H1 (cell line): ENCODE data around the gene PPP1R3E. TPM values are rescaled to one million over a fixed set of nuclear protein-coding genes. Genes with fewer than 3 reads are reported as not detected.
A peak's percentile ranks its signal among the peaks of the same experiment; 100 is the strongest.

ENCODE experiments used
- CTCF ChIA-PET: fragments of 300-600 bp; sonication (Branson Sonifier 250); formaldehyde crosslinking; loops from one replicate; lab custom pipeline; 2021; ENCODE audit not compliant: partially characterized antibody; lab: Charles Lee
- POLR2A ChIA-PET: fragments of 300-600 bp; sonication (Branson Sonifier 250); formaldehyde crosslinking; loops from one replicate; lab custom pipeline; 2021; ENCODE audit warnings: inconsistent platforms; ENCODE audit not compliant: partially characterized antibody; lab: Charles Lee
- DNase-seq, 2 experiments: peaks; one replicate each; pipeline versions ENCODE4 v3.0.0 to v3.0.0-alpha.2; 2010 to 2022; ENCODE audit warnings: low spot score in 2 of 2, low read depth in 1 of 2, mixed read lengths in 1 of 2
- FAIRE-seq: peaks from 2 replicates; lab custom pipeline; 2011; peaks lifted over from hg19 to GRCh38; lab: Jason Lieb, UNC
- H2AFZ ChIP-seq: 2 replicates; pipeline ENCODE4 v1.8.1; 2012; ENCODE audit warnings: low read length, inconsistent platforms
- H2AK5ac ChIP-seq: 2 replicates; pipeline ENCODE4 v1.6.1; 2013; ENCODE audit warnings: low read depth, low read length
- H2BK120ac ChIP-seq: replicated peaks from 2 replicates; pipeline ENCODE3; 2013; ENCODE audit warnings: low read depth, low read length, inconsistent platforms
- H2BK12ac ChIP-seq: 2 replicates; pipeline ENCODE4 v1.6.1; 2013; ENCODE audit warnings: low read depth, low read length
- H2BK15ac ChIP-seq: 2 replicates; pipeline ENCODE4 v1.6.1; 2013; ENCODE audit warnings: low read length
- H2BK20ac ChIP-seq: 2 replicates; pipeline ENCODE4 v1.6.1; 2013; ENCODE audit warnings: low read length
- H2BK5ac ChIP-seq: 2 replicates; pipeline ENCODE4 v1.6.1; 2013; ENCODE audit warnings: low read depth, low read length
- H3K14ac ChIP-seq: 2 replicates; pipeline ENCODE4 v1.6.1; 2013; ENCODE audit warnings: inconsistent platforms; ENCODE audit not compliant: insufficient read length
- H3K18ac ChIP-seq: 2 replicates; pipeline ENCODE4 v1.6.1; 2013; ENCODE audit warnings: low read length; ENCODE audit errors: extremely low read depth
- H3K23ac ChIP-seq: 2 replicates; pipeline ENCODE4 v1.6.1; 2013; ENCODE audit warnings: inconsistent platforms; ENCODE audit not compliant: insufficient read length
- H3K23me2 ChIP-seq: 2 replicates; pipeline ENCODE4 v1.6.1; 2013; ENCODE audit warnings: low read depth, low read length
- H3K27ac ChIP-seq: 2 replicates; pipeline ENCODE4 v1.6.1; 2011; ENCODE audit warnings: low read depth, low read length, inconsistent platforms
- H3K27me3 ChIP-seq, 4 experiments: replicated peaks in 1 of 4; 1 replicate in 1 of 4; 2 replicates in 3 of 4; pipeline versions ENCODE4 v1.6.1 to v1.8.1; 2011 to 2013; ENCODE audit warnings: low read length in 3 of 4, mild to moderate bottlenecking in 3 of 4, inconsistent platforms in 2 of 4, mixed read lengths in 2 of 4, moderate library complexity in 1 of 4; ENCODE audit not compliant: control insufficient read depth in 3 of 4, insufficient read depth in 3 of 4; ENCODE audit errors: extremely low read depth in 1 of 4
- H3K36me3 ChIP-seq, 4 experiments: 2 replicates each; pipeline versions ENCODE4 v1.6.1 to v1.8.1; 2011 to 2013; ENCODE audit warnings: mild to moderate bottlenecking in 4 of 4, low read length in 3 of 4, moderate library complexity in 2 of 4, control low read depth in 1 of 4, inconsistent platforms in 1 of 4; ENCODE audit not compliant: insufficient read depth in 4 of 4, control insufficient read depth in 2 of 4
- H3K4ac ChIP-seq: replicated peaks from 2 replicates; pipeline ENCODE3; 2013; ENCODE audit warnings: low read length, low read depth, mixed read lengths, inconsistent platforms; ENCODE audit not compliant: insufficient read length
- H3K4me1 ChIP-seq, 4 experiments: replicated peaks in 1 of 4; 1 replicate in 1 of 4; 2 replicates in 3 of 4; pipeline versions ENCODE4 v1.6.1 to v1.8.1; 2011 to 2013; ENCODE audit warnings: low read length in 3 of 4, inconsistent platforms in 2 of 4, mixed read lengths in 1 of 4; ENCODE audit not compliant: insufficient read depth in 4 of 4, control insufficient read depth in 3 of 4
- H3K4me2 ChIP-seq, 2 experiments: 2 replicates each; pipeline versions ENCODE4 v1.6.1 to v1.8.1; 2011 to 2013; ENCODE audit warnings: low read depth in 2 of 2, low read length in 2 of 2, control low read depth in 1 of 2, inconsistent platforms in 1 of 2, mild to moderate bottlenecking in 1 of 2; ENCODE audit not compliant: insufficient read depth in 1 of 2
- H3K4me3 ChIP-seq, 4 experiments: fragments of 200-600, 300-600 bp in 1 of 4; sonication (generic), shearing (Covaris generic), sonication (Bioruptor Twin) in 1 of 4; 2 replicates each; pipeline versions ENCODE4 v1.5.1 to v1.8.1; 2011 to 2016; ENCODE audit warnings: low read length in 4 of 4, low read depth in 3 of 4, control low read depth in 2 of 4, inconsistent platforms in 2 of 4, mild to moderate bottlenecking in 2 of 4, mixed read lengths in 1 of 4, moderate library complexity in 1 of 4; ENCODE audit not compliant: insufficient read depth in 2 of 4; ENCODE audit errors: extremely low read depth in 1 of 4
- H3K56ac ChIP-seq: replicated peaks from 2 replicates; pipeline ENCODE3; 2013; ENCODE audit warnings: low read depth, mild to moderate bottlenecking, mixed read lengths, low read length, inconsistent platforms; ENCODE audit not compliant: insufficient read length
- H3K79me1 ChIP-seq: 2 replicates; pipeline ENCODE4 v1.6.1; 2013; ENCODE audit warnings: low read depth, low read length, control low read depth
- H3K79me2 ChIP-seq, 2 experiments: 2 replicates each; pipeline versions ENCODE4 v1.6.1 to v1.8.1; 2012 to 2013; ENCODE audit warnings: low read length in 2 of 2, mild to moderate bottlenecking in 2 of 2, inconsistent platforms in 1 of 2; ENCODE audit not compliant: insufficient read depth in 2 of 2, control insufficient read depth in 1 of 2
- H3K9ac ChIP-seq, 4 experiments: replicated peaks in 1 of 4; 1 replicate in 1 of 4; 2 replicates in 3 of 4; pipeline versions ENCODE4 v1.6.1 to v1.8.1; 2011 to 2013; ENCODE audit warnings: low read depth in 3 of 4, low read length in 3 of 4, control low read depth in 2 of 4, mild to moderate bottlenecking in 2 of 4, moderate library complexity in 2 of 4, inconsistent platforms in 1 of 4; ENCODE audit errors: extremely low read depth in 1 of 4
- H3K9me3 ChIP-seq, 2 experiments: 2 replicates each; pipeline versions ENCODE4 v1.6.1 to v1.8.1; 2012 to 2013; ENCODE audit warnings: mild to moderate bottlenecking in 2 of 2, moderate library complexity in 2 of 2, control low read depth in 1 of 2, inconsistent platforms in 1 of 2, low read depth in 1 of 2, low read length in 1 of 2, mixed read lengths in 1 of 2; ENCODE audit not compliant: insufficient read depth in 2 of 2
- H4K20me1 ChIP-seq, 2 experiments: replicated peaks in 1 of 2; 2 replicates each; pipeline versions ENCODE3 to v1.8.1; 2011 to 2013; ENCODE audit warnings: inconsistent platforms in 2 of 2, low read length in 2 of 2, mild to moderate bottlenecking in 1 of 2; ENCODE audit not compliant: insufficient read depth in 2 of 2, control insufficient read depth in 1 of 2
- H4K5ac ChIP-seq: 2 replicates; pipeline ENCODE4 v1.6.1; 2013; ENCODE audit warnings: low read length, low read depth, mixed read lengths, inconsistent platforms; ENCODE audit not compliant: insufficient read length
- H4K8ac ChIP-seq: 2 replicates; pipeline ENCODE4 v1.8.0; 2013; ENCODE audit warnings: mild to moderate bottlenecking, moderate library complexity, low read length, inconsistent platforms; ENCODE audit not compliant: insufficient read depth; ENCODE audit errors: extremely low read depth
- H4K91ac ChIP-seq: replicated peaks from 2 replicates; pipeline ENCODE3; 2013; ENCODE audit warnings: low read length, mixed read lengths, inconsistent platforms; ENCODE audit not compliant: insufficient read length
- CEBPB ChIP-seq: IDR thresholded peaks from 2 replicates; pipeline ENCODE4 v1.6.1; 2012; ENCODE audit warnings: low read depth, low read length
- CTBP2 ChIP-seq: IDR thresholded peaks from 2 replicates; pipeline ENCODE4 v1.7.0; 2011; ENCODE audit warnings: borderline replicate concordance, mild to moderate bottlenecking, moderate library complexity, mixed read lengths, low read length; ENCODE audit not compliant: insufficient read depth, insufficient read length
- HDAC2 ChIP-seq, 2 experiments: fragments of 300-600 bp in 1 of 2; sonication (generic) in 1 of 2; IDR thresholded peaks; 2 replicates each; pipeline ENCODE4 v1.6.1; 2011 to 2012; ENCODE audit warnings: low read depth in 2 of 2, low read length in 2 of 2, mild to moderate bottlenecking in 2 of 2, moderate library complexity in 2 of 2, borderline replicate concordance in 1 of 2, inconsistent platforms in 1 of 2
- PHF8 ChIP-seq: fragments of 200-600 bp; sonication (generic); conservative IDR thresholded peaks from 2 replicates; pipeline ENCODE4 v1.7.1; 2012; ENCODE audit warnings: low read depth, mild to moderate bottlenecking, inconsistent platforms, low read length, moderate library complexity
- POU5F1 ChIP-seq: IDR thresholded peaks from 2 replicates; pipeline ENCODE4 v1.6.1; 2011; ENCODE audit warnings: low read depth, mild to moderate bottlenecking, low read length, moderate library complexity
- WGBS, 2 experiments: shearing (Covaris generic) in 1 of 2; methylation state at CpG; one replicate each; pipeline versions ENCODE4 v1.1.6 to v1.1.7; 2013 to 2015; ENCODE audit warnings: low lambda C conversion rate in 2 of 2, mixed read lengths in 2 of 2, inconsistent platforms in 1 of 2, low coverage in 1 of 2, missing lambda C conversion rate in 1 of 2; ENCODE audit not compliant: insufficient replicate concordance in 2 of 2, insufficient coverage in 1 of 2, insufficient read length in 1 of 2; ENCODE audit errors: extremely low coverage in 1 of 2, missing lambda C conversion rate in 1 of 2; 5-methylcytosine and 5-hydroxymethylcytosine counted together
- polyA plus RNA-seq, 7 experiments: library from polyadenylated mRNA; depleted of rRNA in 3 of 7; stranded (reverse) in 5 of 7; unstranded in 2 of 7; fragments of >200 nt in 5 of 7; fragments of 200-250 nt in 2 of 7; gene quantifications; 1 replicate in 5 of 7; 2 replicates in 1 of 7; 4 replicates in 1 of 7; pipeline versions ENCODE4 v1.2.1 to v1.2.3, GENCODE V29; 2011 to 2013; ENCODE audit warnings: missing spikeins in 2 of 7, mixed read lengths in 2 of 7
- total RNA-seq: library from RNA; stranded (reverse); fragmentation: NEBNext Ultra II Directional; extraction: Animal tissue kit (Norgen Biotek cat#: 25700); gene quantifications from 2 replicates; pipeline ENCODE4 v1.2.1, GENCODE V29; 2021

Gene PPP1R3E
- total and polyA plus RNA-seq, 2 of the 8 experiments (the other 6 are each of a cell fraction or from before 2014, with no cell fraction given): 4.4 to 4.7 TPM

- Histone ChIP-seq H3K4ac (no peak overlapping the region), H4K8ac (peak overlapping the region; percentile 78; the same call in 1 of the 2 replicates), H4K20me1 (peaks cover 2 to 8% of the 10 kb centered on the region in 2 experiments), H3K4me2 (peak overlapping the region; percentile 72 to 78), H4K91ac (no peak overlapping the region), H3K9me3 (no peaks in the 10 kb centered on the region), H3K79me1 (no peaks in the 10 kb centered on the region), H3K56ac (no peak overlapping the region), H3K9ac (peak overlapping the region; percentile 62 to 73 (median 65)), H4K5ac (no peak overlapping the region), H3K79me2 (peaks cover 0 to 5% of the 10 kb centered on the region in 2 experiments; a peak in 1 of 4 replicates), H2BK12ac (no peak overlapping the region), H2BK120ac (no peak overlapping the region), H2AK5ac (no peak overlapping the region), H3K14ac (no peak overlapping the region), H2AFZ (0 out of 2 replicates have a peak overlapping the region, but pooled peaks have one; percentile 10), H3K4me1 (no peaks in the 10 kb centered on the region; a peak in 1 of 7 replicates), H3K27me3 (peaks cover 8 to 26% (median 24%) of the 10 kb centered on the region in 4 experiments), H2BK5ac (no peak overlapping the region), H2BK20ac (no peak overlapping the region), H3K23ac (no peak overlapping the region), H3K27ac (no peak overlapping the region), H3K4me3 (peak overlapping the region; percentile 69 to 98 (median 78)), H3K18ac (no peak overlapping the region; the same call in 1 of the 2 replicates), H3K36me3 (no peaks in the 10 kb centered on the region), H3K23me2 (peaks cover 7% of the 10 kb centered on the region; the same call in 1 of the 2 replicates), H2BK15ac (no peak overlapping the region)
- FAIRE-seq (no peak), DNase-seq (no peak)
- ChIA-PET POLR2A (interaction anchor here (0.5 to 2.3 kb wide), 6 partner anchors 11 to 122 kb away, joined by 3 to 8 read pairs (median 5); partner anchors contain the start of genes BCL2L2 and PABPN1), CTCF (interaction anchor here (0.9 to 4.0 kb wide), 5 partner anchors 9 to 165 kb away, joined by 3 to 21 read pairs (median 5); no protein-coding TSS in a partner anchor)
- TF ChIP-seq CTBP2: no peak
- no peak for TF ChIP-seq POU5F1
- no peak for TF ChIP-seq CEBPB
- 0 out of 4 replicates have a peak, but pooled peaks of 1 of the 2 experiments have one; percentile 8 for TF ChIP-seq HDAC2 (IDR thresholded peaks at IDR 0.05; ENCODE audit: borderline replicate concordance in 1 of 2, low read depth in 2 of 2, low read length in 2 of 2)
- peak; percentile 32; the same call in 1 of the 2 replicates for TF ChIP-seq PHF8
- 1% methylated on average over 17 of the region's 22 CpGs; no CpG with 5 or more reads in 1 of the 2 experiments for WGBS, 2 experiments
Observed at GRCh38 chr14:23285530-23286019, 17.1 kb downstream of the PPP1R3E start.
